ENCODE data around the gene D2HGDH.
"Not testable (repeated sequence)": the region's sequence is repeated elsewhere in the genome, so short reads cannot be mapped to it uniquely, and the experiment has no call there.

Gene D2HGDH

GRCh38 chr2:241794250-241794823 is 59.9 kb downstream of the D2HGDH start:
- no peak for DNase-seq (ENCODE audit: low read depth)

DNA sequence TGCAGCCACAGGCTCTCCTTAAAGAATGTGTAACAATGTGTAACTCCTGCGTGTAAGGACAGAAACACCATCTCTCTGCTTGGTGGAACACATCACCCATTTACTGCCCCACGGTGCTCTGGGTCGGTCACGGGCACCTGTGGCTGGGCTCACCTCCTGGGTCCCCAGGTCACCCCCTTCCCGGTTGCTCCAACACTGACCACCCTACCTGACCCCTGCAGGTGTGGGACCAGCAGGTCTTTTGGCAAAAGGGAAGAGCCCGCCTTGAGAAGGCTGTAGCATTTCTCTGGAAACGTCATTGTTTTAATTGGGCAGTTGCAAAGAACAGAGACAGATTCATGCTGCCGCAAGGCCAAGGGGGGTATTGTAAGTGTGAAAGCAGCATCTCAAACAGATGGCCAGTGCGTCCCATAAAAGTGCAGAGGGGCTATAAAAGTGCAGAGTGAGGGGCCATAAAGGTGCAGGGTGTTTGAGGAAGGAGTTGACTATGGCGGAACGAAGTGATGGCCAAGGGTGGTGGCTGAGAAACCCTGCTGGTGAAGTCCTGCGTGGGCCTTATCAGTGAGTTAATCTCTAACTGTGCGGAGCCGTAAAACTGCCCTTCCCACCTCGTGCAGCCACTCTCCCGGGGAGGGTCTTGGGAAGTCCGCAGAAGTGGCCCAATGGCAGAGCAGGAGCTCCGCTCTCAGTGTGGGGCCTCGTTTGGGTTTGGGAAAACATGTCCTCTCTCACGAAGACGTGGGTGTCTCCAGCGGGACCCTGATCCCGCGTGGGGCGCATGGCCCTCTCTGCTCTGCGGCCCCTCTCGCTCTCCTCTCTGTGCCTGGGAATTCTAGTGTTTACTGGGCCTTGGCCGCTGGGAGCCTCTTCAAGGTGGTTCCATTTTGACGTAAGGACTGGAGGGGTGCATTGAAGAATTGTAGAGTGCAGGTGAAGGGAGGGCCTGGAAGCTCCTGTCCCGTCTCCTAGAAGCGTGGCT is 60.9 kb downstream of the D2HGDH start:
- DNase-seq (ENCODE audit: low read depth), result no peak

DNA sequence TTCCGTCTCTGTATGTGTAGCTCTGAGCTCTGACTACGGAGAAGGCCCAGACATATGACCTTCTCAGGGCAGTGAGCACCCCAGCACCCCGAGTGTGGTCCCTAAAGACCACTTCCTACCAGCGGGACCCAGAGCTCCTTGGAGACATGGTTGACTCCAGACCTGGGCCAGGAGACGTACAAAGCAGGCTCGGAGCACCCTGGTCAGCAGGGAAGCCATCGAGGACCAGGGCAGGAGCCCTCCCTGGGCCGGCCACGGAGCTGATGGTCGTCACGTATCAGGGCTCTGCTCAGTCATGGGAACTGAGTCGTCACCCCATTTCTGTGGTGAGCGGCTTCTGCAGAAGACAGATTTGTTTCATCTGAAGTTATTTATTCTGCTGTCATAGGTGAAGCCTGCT is 61.8 kb downstream of the D2HGDH start:
- no peak for DNase-seq (ENCODE audit: low read depth)

DNA sequence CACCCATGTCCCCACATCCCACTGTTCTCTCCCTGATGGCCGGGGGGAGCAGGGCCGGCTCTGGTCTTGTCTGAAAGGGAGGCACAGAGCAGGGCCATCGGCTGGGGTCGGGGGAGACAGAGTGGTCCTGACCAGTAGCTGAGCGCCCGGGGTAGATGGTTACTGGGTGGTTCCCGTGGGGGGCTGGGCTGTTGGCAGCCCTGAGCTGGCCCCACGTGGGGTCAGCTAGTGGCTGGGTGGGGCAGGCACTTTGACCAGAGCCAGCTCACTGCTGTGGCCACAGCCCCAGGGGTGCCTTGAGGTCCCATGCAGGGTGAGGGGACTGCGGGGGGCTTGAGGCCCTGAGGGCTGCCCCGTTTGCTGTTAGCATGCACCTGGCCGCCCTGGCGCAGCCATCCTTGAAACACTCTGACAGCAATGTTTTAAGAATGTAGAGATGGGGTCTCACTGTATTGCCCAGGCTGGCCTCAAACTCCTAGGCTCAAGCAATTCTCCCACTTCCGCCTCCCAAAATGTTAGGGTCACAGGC is 62.2 kb downstream of the D2HGDH start:
- no peak for DNase-seq (ENCODE audit: low read depth)

GRCh38 chr2:241797441-241798080 is 63.1 kb downstream of the D2HGDH start:
- no peak for DNase-seq (ENCODE audit: low read depth)

- DNase-seq (ENCODE audit: low read depth), result no peak
These were observed 63.7 kb downstream of the D2HGDH start for GRCh38 chr2:241798081-241798630.

DNA sequence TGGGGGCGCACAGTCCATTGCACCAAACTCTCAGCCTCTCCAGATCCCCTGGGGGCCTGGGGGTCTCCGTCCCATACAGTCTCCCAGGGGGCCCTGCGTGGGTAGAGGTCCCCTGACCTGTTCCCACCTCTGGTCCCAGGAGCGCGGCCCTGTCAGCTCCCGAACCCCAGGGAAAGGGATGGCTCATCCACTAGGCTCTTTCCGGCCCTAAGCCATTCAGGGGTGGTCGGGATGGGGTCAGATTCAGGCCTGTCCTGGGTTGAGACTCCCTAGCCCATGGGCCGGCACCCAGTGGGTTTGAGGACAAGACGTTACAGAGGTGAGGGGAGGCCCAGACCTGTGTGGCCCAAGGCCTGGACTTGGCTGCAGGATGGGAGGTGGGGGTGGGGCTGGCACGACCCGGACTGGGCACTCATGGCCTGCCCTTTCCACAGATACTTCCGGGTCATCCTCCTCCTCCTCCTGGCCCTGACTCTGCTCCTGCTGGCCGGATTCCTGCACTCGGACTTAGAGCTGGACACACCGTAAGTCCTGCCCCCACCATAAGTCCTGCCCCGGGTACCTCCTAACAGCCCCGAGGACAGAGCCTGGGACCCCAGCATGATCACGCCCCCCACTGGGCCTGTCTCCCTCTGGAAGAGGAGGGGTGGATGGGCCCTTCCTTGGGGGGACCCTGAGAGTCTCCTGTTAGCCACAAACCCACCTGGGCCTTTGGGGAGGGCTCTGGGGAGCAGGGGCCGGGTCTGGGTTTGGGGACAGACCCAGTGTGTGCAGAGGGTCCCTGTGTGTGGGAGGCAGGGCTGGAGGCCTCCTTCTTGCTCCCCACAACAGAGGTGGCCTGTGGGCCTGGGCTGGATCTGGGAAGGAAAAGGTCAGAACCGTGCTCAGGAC is 64.4 kb downstream of the D2HGDH start:
- DNase-seq (ENCODE audit: low read depth), result no peak

DNA sequence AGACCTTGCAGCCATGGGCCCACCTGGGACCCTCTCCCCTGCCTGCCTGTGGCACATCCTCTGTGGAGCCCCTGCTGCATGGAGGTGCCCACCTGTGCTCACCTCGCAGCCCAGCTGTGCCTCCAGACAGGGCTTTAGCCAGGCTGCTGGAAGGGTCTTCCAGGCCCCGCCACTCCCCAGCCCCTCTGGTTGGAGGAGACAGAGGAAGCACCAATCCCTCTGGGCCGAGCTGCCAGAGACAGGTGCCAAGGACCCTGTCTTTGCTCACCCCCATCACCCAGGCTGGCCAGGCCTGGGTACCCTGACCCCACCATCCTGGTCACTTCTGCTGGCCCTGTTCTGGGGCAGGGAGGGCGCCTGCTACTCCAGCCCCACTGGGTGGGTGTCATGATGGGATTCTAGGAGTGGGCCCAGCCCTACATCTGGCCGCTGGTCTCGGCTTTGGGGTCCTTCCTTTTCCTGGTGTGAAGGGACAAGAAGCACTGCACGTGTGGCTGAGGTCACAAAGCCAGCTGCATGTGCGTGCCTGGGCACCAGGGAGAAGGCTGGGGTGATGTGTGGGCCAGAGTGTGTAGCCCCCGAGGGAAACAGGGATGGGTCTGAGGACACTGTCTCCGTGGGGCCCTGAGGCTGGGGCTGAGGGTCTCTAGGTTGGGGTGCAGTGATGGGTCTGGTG is 65.2 kb downstream of the D2HGDH start:
- DNase-seq (ENCODE audit: low read depth), result no peak

- DNase-seq (ENCODE audit: low read depth), result not testable (repeated sequence)
These were observed 65.9 kb downstream of the D2HGDH start for GRCh38 chr2:241800198-241800903.

DNA sequence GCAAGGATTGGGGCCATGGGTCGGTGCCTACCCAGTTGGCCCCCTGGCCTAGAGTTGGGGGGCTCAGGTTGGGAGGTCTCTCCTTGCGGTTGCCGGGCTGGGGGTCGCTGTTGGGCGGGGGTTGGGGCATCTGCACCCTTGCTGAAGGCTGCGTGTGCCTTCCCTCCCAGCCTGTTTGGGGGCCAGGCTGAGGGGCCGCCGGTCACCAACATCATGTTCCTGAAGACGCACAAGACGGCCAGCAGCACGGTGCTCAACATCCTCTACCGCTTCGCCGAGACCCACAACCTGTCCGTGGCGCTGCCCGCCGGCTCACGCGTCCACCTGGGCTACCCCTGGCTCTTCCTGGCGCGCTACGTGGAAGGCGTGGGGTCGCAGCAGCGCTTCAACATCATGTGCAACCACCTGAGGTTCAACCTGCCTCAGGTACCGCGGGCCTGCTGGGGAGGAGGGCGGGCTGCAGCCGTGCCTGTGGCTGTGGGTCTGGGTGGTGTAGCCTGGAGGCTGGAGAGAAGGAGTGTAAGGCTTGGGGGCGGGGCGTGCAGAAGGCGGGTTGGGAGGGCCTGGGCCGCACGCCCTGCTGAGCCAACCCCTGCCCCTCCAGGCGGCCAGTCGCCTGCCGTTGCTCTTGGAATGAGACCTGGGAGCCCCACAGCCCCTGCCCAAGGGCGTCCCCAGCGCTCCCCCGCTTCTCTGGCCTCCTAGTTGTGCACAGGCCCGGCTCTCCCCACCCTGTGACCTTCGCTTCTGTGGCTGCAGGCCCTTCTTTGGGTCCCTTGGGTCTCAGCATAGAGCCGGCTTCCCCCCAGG is 67.4 kb downstream of the D2HGDH start:
- no peak for DNase-seq (ENCODE audit: low read depth)

DNA sequence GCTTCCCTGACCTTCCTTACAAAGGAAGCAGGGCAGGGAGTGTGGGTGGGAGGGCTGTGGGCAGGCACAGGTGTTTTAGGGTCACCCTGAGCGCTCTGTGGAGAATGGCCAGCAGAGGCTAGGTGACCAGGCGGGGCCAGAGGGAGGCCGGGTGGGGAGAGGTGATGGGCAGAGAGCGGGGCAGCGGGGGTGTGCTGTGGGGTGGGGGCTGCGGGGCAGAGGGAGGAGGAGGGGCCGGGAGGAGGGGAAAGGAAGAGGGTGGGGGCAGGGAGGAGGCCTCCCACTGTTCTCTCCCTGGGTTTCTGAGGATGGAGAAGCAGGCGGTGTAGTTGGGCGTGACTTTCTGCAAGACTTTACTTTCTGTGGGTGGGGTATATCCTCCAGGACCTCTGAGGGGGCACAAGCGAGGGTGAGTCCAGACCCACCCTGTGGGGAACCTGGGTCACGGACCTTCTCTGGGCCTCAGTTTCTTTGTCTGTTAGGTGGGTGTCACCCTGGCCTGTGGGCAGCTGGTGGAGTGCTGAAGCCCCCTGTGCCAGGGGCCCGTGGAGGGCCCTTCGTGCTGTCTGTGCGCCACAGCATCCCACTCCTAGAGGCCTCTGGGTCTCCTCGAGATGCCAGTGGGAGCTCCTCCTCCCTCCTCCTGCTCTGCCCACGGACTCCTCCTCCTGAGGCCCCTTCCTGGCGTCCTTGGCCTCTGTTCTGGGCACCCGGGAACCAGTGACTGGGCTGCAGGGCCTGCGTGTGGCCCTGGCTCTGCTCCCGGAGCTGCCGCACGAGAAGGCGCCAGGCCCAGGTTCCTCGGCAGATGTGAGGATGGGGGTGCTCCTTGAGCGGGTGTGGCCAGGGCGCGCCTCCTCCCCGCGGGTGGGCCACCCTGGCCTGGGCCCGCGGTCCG is 68.2 kb downstream of the D2HGDH start:
- no peak for DNase-seq (ENCODE audit: low read depth)

GRCh38 chr2:241803387-241804325 is 69.2 kb downstream of the D2HGDH start:
- DNase-seq (ENCODE audit: low read depth), result no peak

DNA sequence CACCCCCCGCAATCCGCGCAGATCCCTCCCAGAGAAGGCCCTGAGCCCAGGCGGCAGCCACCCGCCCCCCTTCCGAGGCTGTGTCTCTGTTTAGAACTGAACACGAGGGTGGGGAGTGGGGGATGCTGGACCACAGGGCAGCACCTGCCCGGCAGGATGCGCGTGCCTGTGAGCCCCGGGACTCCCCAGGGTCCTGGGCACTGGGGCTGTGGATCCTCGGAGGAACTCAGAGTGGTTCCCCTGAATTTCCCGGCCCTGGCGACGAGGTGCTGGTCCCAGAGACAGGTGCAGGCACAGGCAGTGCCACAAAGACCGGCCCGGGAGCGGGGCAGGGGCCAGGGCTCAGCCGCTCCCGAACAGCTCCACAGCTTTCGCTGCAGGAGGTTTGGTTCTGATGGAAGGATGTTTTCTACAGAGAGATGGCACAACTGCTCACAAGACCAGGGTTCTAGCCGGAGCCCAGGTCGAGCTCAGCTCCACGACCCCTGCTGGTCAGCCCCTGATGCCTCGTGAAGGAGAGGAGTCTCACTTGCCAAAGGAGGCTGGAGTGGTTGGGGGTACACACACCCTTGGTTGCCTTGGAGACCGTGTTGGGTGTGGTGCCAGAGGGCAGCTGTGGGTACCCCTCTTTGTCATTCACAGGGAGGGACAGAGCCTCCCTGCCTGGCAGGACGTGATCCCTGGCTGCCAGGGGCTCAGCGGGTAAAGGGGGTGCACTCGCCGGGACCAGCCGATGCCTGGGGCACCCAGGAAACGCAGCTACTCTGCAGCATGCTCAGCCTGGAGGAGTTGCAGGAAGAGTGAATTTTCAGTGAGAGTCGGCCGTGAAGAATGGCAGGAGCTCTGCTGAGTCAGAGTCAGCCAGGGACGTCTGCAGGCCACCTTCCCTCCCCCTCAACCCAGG is 70.1 kb downstream of the D2HGDH start:
- no peak for DNase-seq (ENCODE audit: low read depth)

GRCh38 chr2:241806217-241806616 is 71.8 kb downstream of the D2HGDH start:
- not testable (repeated sequence) for DNase-seq (ENCODE audit: low read depth)

DNA sequence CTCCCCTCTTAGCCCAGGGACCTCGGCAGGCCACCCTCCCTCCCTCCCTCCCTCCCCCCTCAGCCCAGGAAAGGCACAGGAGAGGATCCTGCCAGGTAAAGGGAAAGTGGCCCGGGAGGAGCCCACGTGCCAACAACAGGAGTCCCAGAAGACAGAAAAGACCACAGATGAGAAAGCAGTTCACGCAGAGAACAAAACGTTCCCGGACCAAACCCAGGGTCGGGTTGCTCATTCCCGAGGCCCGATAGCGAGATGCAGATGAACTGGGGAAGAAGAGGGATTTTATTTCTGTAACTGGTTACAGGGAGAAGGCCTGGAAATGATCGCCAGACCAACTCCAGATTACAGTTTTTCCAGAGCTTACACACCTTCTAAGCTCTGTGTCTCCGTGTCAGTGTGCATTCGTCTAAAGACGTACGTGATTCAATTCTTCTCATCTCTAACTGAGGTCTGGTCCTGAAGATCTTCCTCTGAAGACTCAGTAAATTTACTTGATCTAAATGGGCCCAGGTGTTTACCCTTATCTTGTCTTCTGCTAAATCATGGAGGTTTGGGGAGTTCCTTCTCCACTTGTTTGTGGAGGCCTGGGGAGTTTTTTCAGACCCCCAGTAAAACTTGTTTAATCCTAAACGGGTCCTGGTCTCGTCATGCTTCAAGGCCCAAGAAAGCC is 73.8 kb downstream of the D2HGDH start:
- DNase-seq (ENCODE audit: low read depth), result no peak
